ENCODE results near the gene ZNF175.

The ZNF175 gene

GRCh38 chr19:51547397-51548212 lies 23.5 kb upstream of the ZNF175 start:
- H3K27me3 ChIP-seq, result peaks cover 97% of the 10 kb centered on the region
- H3K4me1 ChIP-seq (ENCODE audit: control insufficient read depth in 1 of 2, insufficient read depth in 1 of 2, low read depth in 1 of 2, low read length in 1 of 2), result no peaks in the 10 kb centered on the region
- no peaks in the 10 kb centered on the region for H3K9me3 ChIP-seq
- H3K36me3 ChIP-seq, result no peaks in the 10 kb centered on the region
- H3K27ac ChIP-seq, result no peak overlapping the region
- no peak for TF ChIP-seq CTCF (IDR thresholded peaks at IDR 0.05)
- no peak overlapping the region for H3K4me3 ChIP-seq (ENCODE audit: low read depth in 1 of 2, low read length in 1 of 2)

DNA sequence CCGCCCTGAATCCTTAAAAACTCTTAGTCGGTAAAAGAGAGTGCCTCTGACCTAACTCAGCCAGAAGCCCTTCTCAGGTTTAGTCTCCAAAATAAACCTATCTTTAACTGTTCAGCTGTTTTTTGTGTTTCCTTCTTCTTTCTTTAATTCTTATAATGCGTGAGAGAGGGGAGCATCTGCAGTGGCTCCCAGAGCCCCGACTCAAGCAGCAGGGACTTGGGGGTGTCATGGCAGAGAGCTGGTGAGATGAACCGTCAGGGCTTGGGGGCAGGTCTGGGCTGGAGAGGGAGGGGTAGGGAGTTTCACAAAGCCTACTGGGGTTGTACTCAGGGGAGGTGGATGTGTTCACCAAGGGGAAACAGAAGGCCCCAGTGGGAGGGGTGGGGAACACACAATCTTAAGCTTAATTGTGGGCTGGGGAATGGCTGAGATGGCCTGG lies 22.9 kb upstream of the ZNF175 start:
- H3K27me3 ChIP-seq, result peaks cover 97% of the 10 kb centered on the region
- no peak overlapping the region for H3K4me3 ChIP-seq (ENCODE audit: low read depth in 1 of 2, low read length in 1 of 2)
- no peak overlapping the region for H3K27ac ChIP-seq
- no peaks in the 10 kb centered on the region for H3K4me1 ChIP-seq (ENCODE audit: control insufficient read depth in 1 of 2, insufficient read depth in 1 of 2, low read depth in 1 of 2, low read length in 1 of 2)
- H3K36me3 ChIP-seq, result no peaks in the 10 kb centered on the region
- TF ChIP-seq CTCF (IDR thresholded peaks at IDR 0.05), result no peak
- H3K9me3 ChIP-seq, result no peaks in the 10 kb centered on the region

DNA sequence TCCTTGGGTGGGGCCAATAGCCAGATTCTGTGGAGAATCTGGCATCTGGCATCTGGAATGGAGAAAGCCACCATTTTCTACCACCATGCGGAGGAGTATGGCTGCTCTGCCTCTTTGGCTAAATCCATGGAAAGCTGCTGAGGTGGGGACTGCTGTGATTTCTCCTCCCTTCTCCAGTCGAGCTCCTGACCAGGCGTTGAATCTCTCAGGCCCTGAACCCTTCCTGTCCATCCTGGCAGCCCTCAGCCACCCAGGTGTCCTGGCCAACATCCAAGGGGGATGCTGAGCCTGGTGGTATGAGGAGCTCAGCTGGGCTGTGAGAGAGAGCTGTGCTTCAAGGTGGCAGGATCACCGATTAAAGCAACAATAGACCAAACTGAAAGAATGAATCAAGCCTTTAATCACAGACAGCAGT lies 22.2 kb upstream of the ZNF175 start:
- Histone ChIP-seq H3K4me1 (ENCODE audit: control insufficient read depth in 1 of 2, insufficient read depth in 1 of 2, low read depth in 1 of 2, low read length in 1 of 2) (no peaks in the 10 kb centered on the region), H3K36me3 (no peaks in the 10 kb centered on the region), H3K4me3 (ENCODE audit: low read depth in 1 of 2, low read length in 1 of 2) (no peak overlapping the region), H3K9me3 (no peaks in the 10 kb centered on the region), H3K27me3 (peaks cover 99% of the 10 kb centered on the region), H3K27ac (no peak overlapping the region)
- TF ChIP-seq CTCF (IDR thresholded peaks at IDR 0.05), result no peak

DNA sequence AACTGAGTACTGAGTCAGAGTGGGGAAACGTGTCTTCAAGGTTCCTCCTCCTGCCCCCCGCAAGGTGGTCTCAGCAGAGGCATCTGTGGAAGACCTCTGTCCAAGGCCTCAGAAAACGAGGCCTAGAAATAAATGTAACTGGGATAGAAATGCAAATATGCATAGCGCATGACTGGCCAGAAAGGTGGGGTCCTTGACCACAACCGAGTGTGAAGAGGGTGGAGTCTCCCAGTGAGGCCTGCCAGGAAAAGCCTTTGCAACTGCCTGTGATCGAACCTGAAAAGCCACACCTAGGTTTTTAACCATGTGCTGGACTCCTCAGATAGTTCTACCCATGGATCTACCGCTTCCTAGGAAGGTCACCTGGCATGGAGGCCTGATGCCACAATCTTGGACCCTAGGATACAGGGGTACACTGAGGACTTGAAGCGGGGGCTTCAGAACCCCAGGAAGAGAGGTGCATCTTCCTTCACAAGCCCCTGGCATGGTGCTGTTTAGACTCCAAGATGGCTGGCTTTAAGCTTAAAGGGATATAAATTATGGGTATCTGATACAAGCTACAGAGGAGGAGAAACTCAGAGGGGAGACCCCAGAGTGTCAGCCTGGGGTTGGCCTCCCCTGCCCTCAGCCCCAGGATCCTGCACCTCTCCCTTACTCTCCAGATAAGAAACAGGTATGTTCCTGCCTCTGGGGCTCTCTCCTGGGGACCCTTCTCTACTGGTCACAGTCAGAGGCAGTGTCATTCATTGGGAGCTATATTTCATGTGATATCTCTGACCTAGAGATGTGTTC lies 21.4 kb upstream of the ZNF175 start:
- no peaks in the 10 kb centered on the region for H3K9me3 ChIP-seq
- no peak overlapping the region for H3K27ac ChIP-seq
- H3K4me1 ChIP-seq (ENCODE audit: control insufficient read depth in 1 of 2, insufficient read depth in 1 of 2, low read depth in 1 of 2, low read length in 1 of 2), result no peaks in the 10 kb centered on the region
- no peak overlapping the region for H3K4me3 ChIP-seq (ENCODE audit: low read depth in 1 of 2, low read length in 1 of 2)
- H3K27me3 ChIP-seq, result peaks cover 99% of the 10 kb centered on the region
- no peaks in the 10 kb centered on the region for H3K36me3 ChIP-seq
- no peak for TF ChIP-seq CTCF (IDR thresholded peaks at IDR 0.05)

- H3K27me3 ChIP-seq, result peaks cover 97% of the 10 kb centered on the region
- no peaks in the 10 kb centered on the region for H3K4me1 ChIP-seq (ENCODE audit: control insufficient read depth in 1 of 2, insufficient read depth in 1 of 2, low read depth in 1 of 2, low read length in 1 of 2)
- H3K36me3 ChIP-seq, result no peaks in the 10 kb centered on the region
- no peaks in the 10 kb centered on the region for H3K9me3 ChIP-seq
- H3K27ac ChIP-seq, result no peak overlapping the region
- no peak for TF ChIP-seq CTCF (IDR thresholded peaks at IDR 0.05)
- no peak overlapping the region for H3K4me3 ChIP-seq (ENCODE audit: low read depth in 1 of 2, low read length in 1 of 2)
These were observed 20.0 kb upstream of the ZNF175 start for GRCh38 chr19:51550848-51551672.
